NCI-H226 (cell line): Measurements from ENCODE around the gene SFTPA2.
"Not testable (repeated sequence)": the region's sequence is repeated elsewhere in the genome, so short reads cannot be mapped to it uniquely, and the experiment has no call there.

Source experiments
- DNase-seq: peaks from one replicate; pipeline ENCODE4 v3.0.0-alpha.2; 2015

The SFTPA2 gene

DNA sequence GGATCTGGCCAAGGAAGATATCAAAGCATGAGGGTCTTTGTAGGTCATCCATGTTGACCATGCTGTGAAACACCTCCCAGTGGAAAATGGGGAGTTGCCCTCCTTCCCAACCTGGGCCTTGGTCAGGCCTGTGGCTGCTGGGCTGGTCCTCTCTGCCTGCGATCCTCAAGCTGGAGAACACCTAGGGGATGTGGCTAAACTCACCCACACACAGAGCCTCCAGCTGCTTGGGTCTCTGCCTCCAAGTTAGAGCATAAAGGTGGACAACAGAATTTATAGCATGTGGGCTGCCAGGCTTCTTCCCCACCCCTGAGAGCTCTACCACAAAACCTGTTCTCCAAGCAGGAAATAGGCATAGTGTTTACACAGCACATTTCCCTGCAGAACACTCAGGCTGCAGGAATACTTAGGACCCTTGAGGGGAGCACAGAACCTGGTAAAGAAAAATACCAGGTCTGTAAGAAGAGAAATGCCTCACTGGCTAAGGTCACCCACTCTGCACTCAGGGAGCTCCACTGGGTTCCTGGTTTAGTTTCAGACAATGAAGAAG is at the start of gene SFTPA2:
Gene SFTPA2 (minus strand): TSS at position 248 of the 550 bp plus-strand sequence. CDS start 924 bp downstream, outside the sequence.
- DNase-seq: no peak

GRCh38 chr10:79608505-79609375 is 48.5 kb upstream of the SFTPA2 start:
- peak; percentile 7 for DNase-seq

- DNase-seq: no peak
These were observed 45.1 kb upstream of the SFTPA2 start for GRCh38 chr10:79605308-79605707.

GRCh38 chr10:79604294-79604693 is 44.1 kb upstream of the SFTPA2 start:
- DNase-seq: no peak

GRCh38 chr10:79602953-79603352 is 42.7 kb upstream of the SFTPA2 start:
- DNase-seq: no peak

- DNase-seq: no peak
These were observed 41.7 kb upstream of the SFTPA2 start for GRCh38 chr10:79601939-79602338.

GRCh38 chr10:79599644-79600043 is 39.4 kb upstream of the SFTPA2 start:
- not testable (repeated sequence) for DNase-seq

- DNase-seq: no peak
These were observed 35.3 kb upstream of the SFTPA2 start for GRCh38 chr10:79595510-79595909.

DNA sequence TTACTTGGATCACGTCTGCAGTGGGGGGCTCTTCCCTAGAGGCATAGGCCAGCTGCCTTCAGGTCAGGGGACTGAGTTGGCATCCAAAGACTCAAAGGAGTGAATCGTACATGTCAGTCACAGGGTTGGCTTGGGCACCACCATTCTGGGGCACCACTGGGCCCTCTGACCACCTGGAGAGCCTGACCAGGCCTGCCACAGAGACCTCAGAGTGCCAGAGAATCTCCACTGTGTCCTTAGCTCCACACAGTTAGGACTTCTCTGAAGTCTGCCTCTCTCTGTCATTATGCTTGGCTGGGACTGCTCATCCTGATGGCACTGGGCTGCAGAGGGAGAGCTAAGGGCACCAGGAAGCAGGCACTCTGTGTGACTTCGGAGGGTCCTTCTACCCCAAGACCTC is 34.4 kb upstream of the SFTPA2 start:
- not testable (repeated sequence) for DNase-seq

DNA sequence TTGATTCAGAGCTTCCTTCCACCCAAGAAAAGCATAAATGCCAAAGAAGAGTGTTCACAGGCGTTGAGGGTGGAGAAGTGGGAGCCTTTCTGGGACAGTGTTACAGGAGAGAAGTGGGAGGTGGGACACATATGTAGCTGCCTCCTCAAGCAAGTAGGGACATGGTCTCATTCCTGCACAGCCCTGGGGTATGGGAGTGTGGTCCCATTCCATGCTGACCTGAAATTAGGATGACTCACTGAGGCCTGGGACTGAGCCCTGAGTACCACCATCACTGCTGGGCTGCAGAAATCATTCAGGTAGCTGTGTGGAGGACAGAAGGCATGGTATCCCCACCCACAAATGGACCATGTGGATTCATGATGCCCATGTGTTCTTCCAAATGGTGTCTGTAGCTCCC is 33.2 kb upstream of the SFTPA2 start:
- DNase-seq: no peak

- no peak for DNase-seq
These were observed 28.6 kb upstream of the SFTPA2 start for GRCh38 chr10:79588800-79589199.

- no peak for DNase-seq
These were observed 26.7 kb upstream of the SFTPA2 start for GRCh38 chr10:79586933-79587332.

- DNase-seq: no peak
These were observed 25.8 kb upstream of the SFTPA2 start for GRCh38 chr10:79585870-79586527.

DNA sequence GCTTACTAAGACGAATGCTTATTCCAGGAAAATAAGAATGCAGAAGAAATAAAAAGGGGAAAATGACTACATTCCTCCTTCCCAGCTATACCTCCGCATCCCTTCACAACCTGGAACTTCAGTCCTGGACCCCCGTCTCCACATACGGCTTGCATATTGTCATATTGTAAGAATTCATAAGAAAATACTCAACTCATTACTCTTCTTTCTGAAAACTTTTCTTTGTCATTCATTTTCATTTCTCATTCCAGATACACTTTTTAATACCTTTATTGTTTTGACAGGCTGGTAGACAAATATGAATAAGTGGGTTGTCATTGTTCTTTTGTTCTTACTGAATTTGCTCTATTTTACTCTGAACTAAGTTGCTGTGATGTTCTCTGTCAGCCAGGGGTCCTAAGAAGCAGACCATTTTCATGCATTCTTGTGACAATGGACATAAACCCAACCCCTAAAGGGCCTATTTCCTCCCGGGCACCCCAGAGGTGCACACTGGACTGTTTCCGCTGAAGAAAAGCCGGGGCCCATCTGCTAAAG is 23.3 kb upstream of the SFTPA2 start:
- no peak for DNase-seq

GRCh38 chr10:79582954-79583353 is 22.7 kb upstream of the SFTPA2 start:
- DNase-seq: not testable (repeated sequence)

GRCh38 chr10:79582096-79582495 is 21.9 kb upstream of the SFTPA2 start:
- DNase-seq: no peak

DNA sequence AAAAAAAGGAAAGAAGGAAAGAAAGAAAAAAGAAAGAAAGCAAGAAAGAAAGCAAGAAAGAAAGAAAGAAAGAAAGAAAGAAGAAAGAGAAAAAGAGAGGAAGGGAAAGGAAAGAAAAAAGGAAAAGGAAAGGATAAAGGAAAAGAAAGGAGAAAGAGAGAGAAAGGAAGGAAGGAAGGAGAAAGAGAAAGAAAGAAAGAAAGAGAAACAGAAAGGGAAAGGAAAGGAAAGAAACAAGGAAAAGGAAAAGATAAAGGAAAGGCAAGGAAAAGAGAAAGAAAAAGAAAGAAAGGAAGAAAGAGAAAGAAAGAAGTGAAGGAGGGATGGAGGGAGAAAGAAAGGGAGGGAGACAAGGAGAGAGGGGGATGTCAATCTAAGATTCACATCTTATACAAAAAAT is 20.8 kb upstream of the SFTPA2 start:
- DNase-seq: no peak

- no peak for DNase-seq
These were observed 19.2 kb upstream of the SFTPA2 start for GRCh38 chr10:79579361-79579760.

DNA sequence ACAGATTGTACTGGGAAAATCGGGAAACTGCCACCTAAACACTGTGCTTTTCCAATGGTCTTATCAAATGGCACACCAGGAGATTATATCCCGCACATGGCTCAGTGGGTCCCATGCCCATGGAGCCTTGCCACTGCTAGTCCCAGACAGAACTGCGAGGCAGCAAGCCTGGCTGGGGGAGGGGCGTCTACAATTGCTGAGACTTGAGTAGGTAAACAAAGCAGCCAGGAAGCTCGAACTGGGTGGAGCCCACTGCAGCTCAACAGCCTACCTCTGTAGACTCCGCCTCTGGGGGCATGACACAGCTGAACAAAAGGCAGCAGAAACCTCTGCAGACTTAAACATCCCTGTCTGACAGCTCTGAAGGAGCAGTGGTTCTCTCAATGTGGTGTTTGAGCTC is 10.4 kb upstream of the SFTPA2 start:
- not testable (repeated sequence) for DNase-seq

DNA sequence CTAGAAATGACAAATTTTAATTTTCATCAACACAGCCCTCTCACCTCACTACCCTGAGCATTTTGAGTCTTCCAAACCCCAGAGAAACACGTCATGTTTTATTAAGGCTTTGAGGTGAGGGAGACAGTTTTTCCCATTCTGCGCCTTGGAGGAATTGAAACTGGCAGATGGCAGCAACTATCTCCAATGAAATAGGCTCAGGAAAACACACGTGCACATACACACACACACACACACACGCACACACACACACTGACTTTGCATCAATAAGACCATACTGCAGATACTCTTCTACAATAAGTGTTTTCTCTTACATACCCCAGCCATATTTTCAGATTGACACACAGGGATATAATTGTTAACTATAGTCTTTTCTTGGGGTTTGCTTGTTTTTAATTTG is 3.2 kb upstream of the SFTPA2 start:
- no peak for DNase-seq

- peak; percentile 22 for DNase-seq
These were observed 2.0 kb upstream of the SFTPA2 start for GRCh38 chr10:79562135-79562756.

DNA sequence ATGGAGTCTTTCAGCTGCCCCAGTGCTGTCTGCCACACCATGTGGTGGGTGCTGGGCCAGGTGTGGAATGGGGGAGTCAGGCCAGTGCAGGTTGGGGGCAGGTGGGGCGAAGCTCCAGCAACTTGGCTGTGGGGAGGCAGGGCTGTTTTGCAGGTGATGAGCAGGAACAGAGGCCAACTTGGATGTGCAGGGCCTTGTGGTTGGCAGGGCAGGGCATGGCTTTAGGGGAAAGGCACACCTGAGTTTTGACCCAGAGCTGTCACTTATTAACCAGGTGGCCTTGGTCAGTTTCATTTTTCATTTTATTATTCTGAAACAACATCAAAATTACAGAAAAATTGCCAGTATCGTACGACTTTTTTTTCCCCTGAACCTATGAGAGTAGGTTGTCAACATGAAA is 1.1 kb upstream of the SFTPA2 start:
- no peak for DNase-seq

DNA sequence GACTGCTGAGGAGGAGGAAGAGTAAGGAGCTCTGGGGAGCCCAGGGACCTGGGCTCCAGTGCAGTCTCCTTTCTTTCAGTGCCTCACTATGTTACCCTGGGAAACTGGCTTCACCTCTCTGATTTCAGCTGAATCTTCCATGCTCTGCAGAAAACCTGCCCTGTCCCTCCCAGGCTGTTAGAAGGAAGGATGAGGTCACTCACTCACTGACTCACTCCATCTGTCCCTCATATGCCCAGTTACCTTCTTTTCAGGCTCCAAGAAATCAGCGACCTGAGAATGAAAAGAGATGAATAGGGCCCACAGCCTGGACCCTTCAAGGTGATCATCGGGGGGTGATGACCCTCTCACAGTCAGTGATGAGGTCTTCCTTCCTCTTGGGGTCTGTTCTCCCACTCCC is 481 bp downstream of the SFTPA2 start:
- peak; percentile 26 for DNase-seq
